ENCODE measurements around the gene ARFGAP3.
"Not testable (repeated sequence)": the region's sequence is repeated elsewhere in the genome, so short reads cannot be mapped to it uniquely, and the experiment has no call there.

ARFGAP3 gene

GRCh38 chr22:42763965-42764480 is 93.0 kb downstream of the ARFGAP3 start:
- DNase-seq = no peak

GRCh38 chr22:42760806-42761565 is 96.1 kb downstream of the ARFGAP3 start:
- no peak for DNase-seq

- DNase-seq = no peak
Observed at GRCh38 chr22:42758931-42759629, 98.0 kb downstream of the ARFGAP3 start.

- peak; percentile 82 for DNase-seq
Observed at GRCh38 chr22:42755553-42755952, 101.5 kb downstream of the ARFGAP3 start.

GRCh38 chr22:42755121-42755520 is 102.0 kb downstream of the ARFGAP3 start:
- not testable (repeated sequence) for DNase-seq

GRCh38 chr22:42754658-42755057 is 102.4 kb downstream of the ARFGAP3 start:
- DNase-seq = no peak

GRCh38 chr22:42752912-42753311 is 104.2 kb downstream of the ARFGAP3 start:
- no peak for DNase-seq

GRCh38 chr22:42752230-42752746 is 104.8 kb downstream of the ARFGAP3 start:
- no peak for DNase-seq

GRCh38 chr22:42750421-42750820 is 106.7 kb downstream of the ARFGAP3 start:
- not testable (repeated sequence) for DNase-seq

GRCh38 chr22:42747701-42748513 is 109.2 kb downstream of the ARFGAP3 start:
- DNase-seq = peak; percentile 76
